ENCODE data around the gene STK36.

The STK36 gene

GRCh38 chr2:218745559-218746469 is 73.9 kb downstream of the STK36 start:
- no peak for TF ChIP-seq CTCF (IDR thresholded peaks at IDR 0.05; ENCODE audit: insufficient read depth, missing control alignments)
- DNase-seq (ENCODE audit: insufficient read length, low spot score): no peak
- FAIRE-seq: no peak

- FAIRE-seq (no peak), DNase-seq (ENCODE audit: insufficient read length, low spot score) (no peak)
- TF ChIP-seq CTCF (IDR thresholded peaks at IDR 0.05; ENCODE audit: insufficient read depth, missing control alignments): no peak
These were observed 74.5 kb downstream of the STK36 start for GRCh38 chr2:218746470-218746795.

GRCh38 chr2:218746960-218747359 is 75.1 kb downstream of the STK36 start:
- no peak for TF ChIP-seq CTCF (IDR thresholded peaks at IDR 0.05; ENCODE audit: insufficient read depth, missing control alignments)
- FAIRE-seq: no peak
- DNase-seq (ENCODE audit: insufficient read length, low spot score): no peak

GRCh38 chr2:218748741-218749441 is 77.0 kb downstream of the STK36 start:
- TF ChIP-seq CTCF (IDR thresholded peaks at IDR 0.05; ENCODE audit: insufficient read depth, missing control alignments): no peak
- no peak for FAIRE-seq

More at GRCh38 chr2:218748741-218749441, 77.0 kb downstream of the STK36 start:
- DNase-seq (ENCODE audit: insufficient read length, low spot score): no peak

Measured in D721Med (cell line).